HG03159 (cell line): Measurements from ENCODE around the gene LPO.

ENCODE experiments used
- ATAC-seq: cut with Tn5 transposase; IDR thresholded peaks from one replicate; pipeline ENCODE4 v1.9.1; 2021; ENCODE audit warnings: mild to moderate bottlenecking, moderate library complexity; ENCODE audit not compliant: unreplicated experiment

Gene LPO

GRCh38 chr17:58276423-58276822 lies 38.0 kb downstream of the LPO start:
- ATAC-seq, result no peak

- no peak for ATAC-seq
These were observed 38.9 kb downstream of the LPO start for GRCh38 chr17:58277107-58277801.

GRCh38 chr17:58277802-58278595 lies 39.6 kb downstream of the LPO start:
- ATAC-seq, result no peak

GRCh38 chr17:58278661-58279015 lies 40.3 kb downstream of the LPO start:
- no peak for ATAC-seq

GRCh38 chr17:58279016-58279711 lies 40.8 kb downstream of the LPO start:
- ATAC-seq, result no peak

GRCh38 chr17:58279736-58280479 lies 41.5 kb downstream of the LPO start:
- ATAC-seq, result no peak

- ATAC-seq, result no peak
These were observed 42.3 kb downstream of the LPO start, which contains the start of gene MPO for GRCh38 chr17:58280480-58281217. TSS of gene MPO (minus strand) at chr17:58280935. CDS start at chr17:58280758, 177 bp downstream.

- no peak for ATAC-seq
These were observed 43.2 kb downstream of the LPO start for GRCh38 chr17:58281511-58282011.

- no peak for ATAC-seq
These were observed 44.1 kb downstream of the LPO start for GRCh38 chr17:58282442-58282841.

GRCh38 chr17:58283674-58284612 lies 45.6 kb downstream of the LPO start:
- no peak for ATAC-seq

GRCh38 chr17:58284613-58285421 lies 46.4 kb downstream of the LPO start:
- ATAC-seq, result no peak

- ATAC-seq, result no peak
These were observed 47.0 kb downstream of the LPO start for GRCh38 chr17:58285422-58285810.

- no peak for ATAC-seq
These were observed 51.5 kb downstream of the LPO start for GRCh38 chr17:58289869-58290268.

GRCh38 chr17:58291246-58291645 lies 52.9 kb downstream of the LPO start:
- no peak for ATAC-seq

- ATAC-seq, result no peak
These were observed 55.6 kb downstream of the LPO start for GRCh38 chr17:58294034-58294433.

- ATAC-seq, result no peak
These were observed 62.0 kb downstream of the LPO start for GRCh38 chr17:58300336-58300735.

GRCh38 chr17:58301504-58302150 lies 63.2 kb downstream of the LPO start:
- ATAC-seq, result no peak
